ENCODE results near the gene FGF7.

- TF ChIP-seq EP300 (IDR thresholded peaks at IDR 0.05; ENCODE audit: borderline replicate concordance) = no peak
- TF ChIP-seq TCF12 (IDR thresholded peaks at IDR 0.05; ENCODE audit: low read depth) = no peak
- no peak for TF ChIP-seq FOXM1 (IDR thresholded peaks at IDR 0.05; ENCODE audit: borderline replicate concordance, low read depth)
- no peak for TF ChIP-seq RAD21 (IDR thresholded peaks at IDR 0.05; ENCODE audit: low read depth)
- TF ChIP-seq REST (IDR thresholded peaks at IDR 0.05; ENCODE audit: low read depth) = no peak
- no peak for TF ChIP-seq TEAD4 (IDR thresholded peaks at IDR 0.05)
- no peak for TF ChIP-seq TAF1 (IDR thresholded peaks at IDR 0.05; ENCODE audit: low read depth)
- no peak for TF ChIP-seq MAX (IDR thresholded peaks at IDR 0.05)
- TF ChIP-seq ZBTB7A (IDR thresholded peaks at IDR 0.05; ENCODE audit: low read depth) = no peak
- no peak for TF ChIP-seq USF1 (IDR thresholded peaks at IDR 0.05)
- no peak for TF ChIP-seq CEBPB (IDR thresholded peaks at IDR 0.05)
- TF ChIP-seq CREB1 (IDR thresholded peaks at IDR 0.05; ENCODE audit: low read depth) = no peak
- no peak for TF ChIP-seq YY1 (IDR thresholded peaks at IDR 0.05; ENCODE audit: low read depth)
- no peak for TF ChIP-seq NFIC (IDR thresholded peaks at IDR 0.05)
These were observed 12.4 kb upstream of the FGF7 start for GRCh38 chr15:49410641-49411040.
